T47D (cell line): ENCODE measurements around the gene CYP17A1.
"Not testable (repeated sequence)": the region's sequence is repeated elsewhere in the genome, so short reads cannot be mapped to it uniquely, and the experiment has no call there.

Experiments used
- DNase-seq, 2 experiments: peaks; one replicate each; pipeline versions ENCODE4 v3.0.0 to v3.0.0-alpha.2; 2011 to 2012; ENCODE audit warnings: low read depth in 1 of 2, low spot score in 1 of 2
- JUND ChIP-seq: IDR thresholded peaks from 2 replicates; pipeline ENCODE4 v1.6.1; 2012; ENCODE audit warnings: low read depth
- in situ Hi-C: cut with HindIII; loops from 2 replicates; pipeline ENCODE4 v1.10.0; 2016; ENCODE audit warnings: low sequenced_read_pairs, low pct_unique_long_range_greater_than_20kb

The CYP17A1 gene

GRCh38 chr10:102837230-102837721 is at the start of gene CYP17A1:
Gene CYP17A1, minus strand, starts transcription at chr10:102837413. Its CDS starts 52 bp downstream, at chr10:102837361.
- in situ Hi-C loops: no loop called here
- DNase-seq: no peak
- TF ChIP-seq JUND: no peak

GRCh38 chr10:102880256-102880655 is 43.0 kb upstream of the CYP17A1 start:
- no peak for DNase-seq
- in situ Hi-C loops: no loop called here
- no peak for TF ChIP-seq JUND

- in situ Hi-C loops: no loop called here
- no peak for TF ChIP-seq JUND
- DNase-seq: no peak
Measured at GRCh38 chr10:102878629-102879028, 41.4 kb upstream of the CYP17A1 start.

GRCh38 chr10:102876747-102877153 is 39.5 kb upstream of the CYP17A1 start:
- no peak for TF ChIP-seq JUND
- DNase-seq: no peak
- in situ Hi-C loops: no loop called here

- no peak for DNase-seq
- in situ Hi-C loops: no loop called here
- no peak for TF ChIP-seq JUND
Measured at GRCh38 chr10:102872163-102872562, 35.0 kb upstream of the CYP17A1 start.

- no peak for DNase-seq
Measured at GRCh38 chr10:102870221-102870620, 33.0 kb upstream of the CYP17A1 start.

GRCh38 chr10:102869258-102870198 is 32.3 kb upstream of the CYP17A1 start, which contains the start of gene AS3MT:
Gene AS3MT, plus strand, starts transcription at chr10:102869470. Its CDS starts 123 bp downstream, at chr10:102869593.
- no peak for TF ChIP-seq JUND
- peak; percentile 48 to 64 for DNase-seq
- in situ Hi-C loops: no loop called here

More at GRCh38 chr10:102870221-102870620, 33.0 kb upstream of the CYP17A1 start:
- in situ Hi-C loops: no loop called here
- TF ChIP-seq JUND: no peak

GRCh38 chr10:102868911-102869257 is 31.7 kb upstream of the CYP17A1 start:
- in situ Hi-C loops: no loop called here
- DNase-seq: peak in 1 of 2 experiments; percentile 7
- no peak for TF ChIP-seq JUND

- no peak for TF ChIP-seq JUND
- no peak for DNase-seq
- in situ Hi-C loops: no loop called here
Measured at GRCh38 chr10:102865620-102866019, 28.4 kb upstream of the CYP17A1 start.

GRCh38 chr10:102863660-102864059 is 26.4 kb upstream of the CYP17A1 start:
- no peak for TF ChIP-seq JUND
- no peak for DNase-seq
- in situ Hi-C loops: no loop called here

- DNase-seq: no peak
- in situ Hi-C loops: no loop called here
Measured at GRCh38 chr10:102859911-102860310, 22.7 kb upstream of the CYP17A1 start.

GRCh38 chr10:102856758-102857424 is 19.7 kb upstream of the CYP17A1 start:
- no peak for DNase-seq
- no peak for TF ChIP-seq JUND
- in situ Hi-C loops: no loop called here

More at GRCh38 chr10:102859911-102860310, 22.7 kb upstream of the CYP17A1 start:
- no peak for TF ChIP-seq JUND

GRCh38 chr10:102855731-102856436 is 18.7 kb upstream of the CYP17A1 start:
- in situ Hi-C loops: not testable (repeated sequence)

GRCh38 chr10:102853237-102853636 is 16.0 kb upstream of the CYP17A1 start:
- in situ Hi-C loops: not testable (repeated sequence)

More at GRCh38 chr10:102855731-102856436, 18.7 kb upstream of the CYP17A1 start:
- not testable (repeated sequence) for DNase-seq

More at GRCh38 chr10:102853237-102853636, 16.0 kb upstream of the CYP17A1 start:
- not testable (repeated sequence) for DNase-seq
